Ureter (tissue), 1 donor: ENCODE measurements around the gene KCNJ10. TPM values are rescaled to one million over a fixed set of nuclear protein-coding genes. Genes with fewer than 3 reads are reported as not detected.

ENCODE experiments used
- DNase-seq: peaks from one replicate; pipeline ENCODE4 v3.0.0-alpha.2; 2020; ENCODE audit warnings: low spot score
- total RNA-seq: library from RNA; stranded (reverse); gene quantifications from one replicate; pipeline ENCODE4 v1.2.4, GENCODE V29; 2023
- donor health status: DM: yes; HTN: yes; CAD: no.

KCNJ10 gene
- total RNA-seq, 1 donor from 2014 or later = not detected

GRCh38 chr1:159962176-159962575 is 107.8 kb downstream of the KCNJ10 start:
- DNase-seq = no peak

- no peak for DNase-seq
Observed at GRCh38 chr1:159961636-159962035, 108.3 kb downstream of the KCNJ10 start.

GRCh38 chr1:159960721-159961381 is 109.1 kb downstream of the KCNJ10 start:
- DNase-seq = no peak

GRCh38 chr1:159959451-159959850 is 110.5 kb downstream of the KCNJ10 start:
- no peak for DNase-seq

GRCh38 chr1:159958719-159959380 is 111.1 kb downstream of the KCNJ10 start:
- DNase-seq = no peak

- DNase-seq = no peak
Observed at GRCh38 chr1:159957824-159958268, 112.1 kb downstream of the KCNJ10 start.

GRCh38 chr1:159955456-159955855 is 114.5 kb downstream of the KCNJ10 start:
- no peak for DNase-seq

- no peak for DNase-seq
Observed at GRCh38 chr1:159953536-159954515, 116.1 kb downstream of the KCNJ10 start, which contains the start of gene SLAMF9. SLAMF9 (minus strand) TSS chr1:159954237; CDS start chr1:159954137, 100 bp downstream.

- DNase-seq = no peak
Observed at GRCh38 chr1:159952932-159953331, 117.0 kb downstream of the KCNJ10 start.

- no peak for DNase-seq
Observed at GRCh38 chr1:159951551-159951950, 118.4 kb downstream of the KCNJ10 start.

GRCh38 chr1:159951016-159951415 is 118.9 kb downstream of the KCNJ10 start:
- DNase-seq = no peak

- no peak for DNase-seq
Observed at GRCh38 chr1:159949981-159950381, 120.0 kb downstream of the KCNJ10 start.

- DNase-seq = no peak
Observed at GRCh38 chr1:159949123-159949522, 120.8 kb downstream of the KCNJ10 start.

Other genes starting within 250 kb of the KCNJ10 start
- 3.6 TPM for gene SLAMF8, start 243.3 kb downstream of the KCNJ10 start, total RNA-seq
- gene VSIG8, start 207.5 kb downstream of the KCNJ10 start, total RNA-seq = not detected
- 1.6 TPM for gene CFAP45, start 170.0 kb downstream of the KCNJ10 start, total RNA-seq
- gene TAGLN2, start 144.7 kb downstream of the KCNJ10 start, total RNA-seq = 322 TPM
- gene IGSF9, start 124.5 kb downstream of the KCNJ10 start, total RNA-seq = 13.8 TPM
- gene SLAMF9, start 115.9 kb downstream of the KCNJ10 start, total RNA-seq = not detected
- 11.1 TPM for gene PIGM, start 38.2 kb downstream of the KCNJ10 start, total RNA-seq
- gene KCNJ9, start 11.4 kb upstream of the KCNJ10 start, total RNA-seq = not detected
- gene IGSF8, start 28.5 kb upstream of the KCNJ10 start, total RNA-seq = 22.4 TPM
- gene ATP1A2, start 45.6 kb upstream of the KCNJ10 start, total RNA-seq = 41.2 TPM
- 16.5 TPM for gene ATP1A4, start 81.4 kb upstream of the KCNJ10 start, total RNA-seq
- gene CASQ1, start 120.4 kb upstream of the KCNJ10 start, total RNA-seq = 10.5 TPM
- 133 TPM for gene PEA15, start 135.2 kb upstream of the KCNJ10 start, total RNA-seq
- 137 TPM for gene DCAF8, start 192.4 kb upstream of the KCNJ10 start, total RNA-seq
- 102 TPM for gene PEX19, start 215.0 kb upstream of the KCNJ10 start, total RNA-seq